ENCODE data around the gene CTSS. TPM values are rescaled to one million over a fixed set of nuclear protein-coding genes. Genes with fewer than 3 reads are reported as not detected.
"Not testable (repeated sequence)": the region's sequence is repeated elsewhere in the genome, so short reads cannot be mapped to it uniquely, and the experiment has no call there.

The CTSS gene
- polyA plus RNA-seq, 1 donor from 2014 or later = 3.2 TPM

DNA sequence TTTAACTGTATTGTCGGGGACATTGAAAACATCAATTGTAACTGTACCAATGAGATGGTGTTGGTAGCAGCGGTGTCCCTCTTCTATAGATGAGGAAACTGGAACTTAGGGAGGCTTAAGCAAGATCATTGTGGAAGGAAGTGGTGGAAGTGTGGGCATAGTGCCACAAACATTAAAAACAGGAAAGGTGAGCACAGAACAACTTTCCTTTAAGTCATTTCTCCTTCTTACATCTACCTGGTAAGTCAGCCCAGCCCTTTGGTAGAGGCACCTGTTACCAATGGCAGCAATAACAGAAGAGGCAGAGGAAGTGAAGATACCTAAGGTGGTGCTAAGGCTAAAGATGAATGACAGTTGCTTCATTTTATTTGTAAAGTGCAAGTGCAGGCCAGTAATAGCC, 12.0 kb upstream of the CTSS start:
- H3K27me3 ChIP-seq (ENCODE audit: insufficient read depth, low read depth, low read length) = no peaks in the 10 kb centered on the region
- no peak overlapping the region for H3K27ac ChIP-seq (ENCODE audit: low read length)
- no peak overlapping the region for H3K4me3 ChIP-seq (ENCODE audit: low read length)
- no peak overlapping the region for H2AFZ ChIP-seq (ENCODE audit: low read depth, low read length)
- no peaks in the 10 kb centered on the region for H4K20me1 ChIP-seq (ENCODE audit: insufficient read depth)
- no peaks in the 10 kb centered on the region for H3K9me2 ChIP-seq (ENCODE audit: insufficient read depth, low read length)
- no peaks in the 10 kb centered on the region for H3K79me2 ChIP-seq (replicated peaks; ENCODE audit: insufficient read depth, low read length)
- no peaks in the 10 kb centered on the region for H3F3A ChIP-seq (ENCODE audit: insufficient read depth, low read length, poor library complexity, severe bottlenecking)
- no peaks in the 10 kb centered on the region for H3K9me3 ChIP-seq (ENCODE audit: low read length)
- H3K9ac ChIP-seq (ENCODE audit: low read length) = no peak overlapping the region
- H3K4me2 ChIP-seq (ENCODE audit: low read length) = no peak overlapping the region
- H3K36me3 ChIP-seq (ENCODE audit: insufficient read depth, low read length) = no peaks in the 10 kb centered on the region
- TF ChIP-seq TAF1 (IDR thresholded peaks at IDR 0.05; ENCODE audit: low read depth) = no peak
- no peak for TF ChIP-seq SMC3 (conservative IDR thresholded peaks at IDR 0.05; ENCODE audit: poor library complexity)
- TF ChIP-seq, protein P1, sequence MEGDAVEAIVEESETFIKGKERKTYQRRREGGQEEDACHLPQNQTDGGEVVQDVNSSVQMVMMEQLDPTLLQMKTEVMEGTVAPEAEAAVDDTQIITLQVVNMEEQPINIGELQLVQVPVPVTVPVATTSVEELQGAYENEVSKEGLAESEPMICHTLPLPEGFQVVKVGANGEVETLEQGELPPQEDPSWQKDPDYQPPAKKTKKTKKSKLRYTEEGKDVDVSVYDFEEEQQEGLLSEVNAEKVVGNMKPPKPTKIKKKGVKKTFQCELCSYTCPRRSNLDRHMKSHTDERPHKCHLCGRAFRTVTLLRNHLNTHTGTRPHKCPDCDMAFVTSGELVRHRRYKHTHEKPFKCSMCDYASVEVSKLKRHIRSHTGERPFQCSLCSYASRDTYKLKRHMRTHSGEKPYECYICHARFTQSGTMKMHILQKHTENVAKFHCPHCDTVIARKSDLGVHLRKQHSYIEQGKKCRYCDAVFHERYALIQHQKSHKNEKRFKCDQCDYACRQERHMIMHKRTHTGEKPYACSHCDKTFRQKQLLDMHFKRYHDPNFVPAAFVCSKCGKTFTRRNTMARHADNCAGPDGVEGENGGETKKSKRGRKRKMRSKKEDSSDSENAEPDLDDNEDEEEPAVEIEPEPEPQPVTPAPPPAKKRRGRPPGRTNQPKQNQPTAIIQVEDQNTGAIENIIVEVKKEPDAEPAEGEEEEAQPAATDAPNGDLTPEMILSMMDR (IDR thresholded peaks at IDR 0.05; ENCODE audit: poor library complexity, severe bottlenecking) = no peak
- TF ChIP-seq EZH2 (IDR thresholded peaks at IDR 0.05; ENCODE audit: borderline replicate concordance, insufficient read depth, low read length, poor library complexity, severe bottlenecking) = no peak
- TF ChIP-seq, protein P2, sequence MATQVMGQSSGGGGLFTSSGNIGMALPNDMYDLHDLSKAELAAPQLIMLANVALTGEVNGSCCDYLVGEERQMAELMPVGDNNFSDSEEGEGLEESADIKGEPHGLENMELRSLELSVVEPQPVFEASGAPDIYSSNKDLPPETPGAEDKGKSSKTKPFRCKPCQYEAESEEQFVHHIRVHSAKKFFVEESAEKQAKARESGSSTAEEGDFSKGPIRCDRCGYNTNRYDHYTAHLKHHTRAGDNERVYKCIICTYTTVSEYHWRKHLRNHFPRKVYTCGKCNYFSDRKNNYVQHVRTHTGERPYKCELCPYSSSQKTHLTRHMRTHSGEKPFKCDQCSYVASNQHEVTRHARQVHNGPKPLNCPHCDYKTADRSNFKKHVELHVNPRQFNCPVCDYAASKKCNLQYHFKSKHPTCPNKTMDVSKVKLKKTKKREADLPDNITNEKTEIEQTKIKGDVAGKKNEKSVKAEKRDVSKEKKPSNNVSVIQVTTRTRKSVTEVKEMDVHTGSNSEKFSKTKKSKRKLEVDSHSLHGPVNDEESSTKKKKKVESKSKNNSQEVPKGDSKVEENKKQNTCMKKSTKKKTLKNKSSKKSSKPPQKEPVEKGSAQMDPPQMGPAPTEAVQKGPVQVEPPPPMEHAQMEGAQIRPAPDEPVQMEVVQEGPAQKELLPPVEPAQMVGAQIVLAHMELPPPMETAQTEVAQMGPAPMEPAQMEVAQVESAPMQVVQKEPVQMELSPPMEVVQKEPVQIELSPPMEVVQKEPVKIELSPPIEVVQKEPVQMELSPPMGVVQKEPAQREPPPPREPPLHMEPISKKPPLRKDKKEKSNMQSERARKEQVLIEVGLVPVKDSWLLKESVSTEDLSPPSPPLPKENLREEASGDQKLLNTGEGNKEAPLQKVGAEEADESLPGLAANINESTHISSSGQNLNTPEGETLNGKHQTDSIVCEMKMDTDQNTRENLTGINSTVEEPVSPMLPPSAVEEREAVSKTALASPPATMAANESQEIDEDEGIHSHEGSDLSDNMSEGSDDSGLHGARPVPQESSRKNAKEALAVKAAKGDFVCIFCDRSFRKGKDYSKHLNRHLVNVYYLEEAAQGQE (IDR thresholded peaks at IDR 0.05; ENCODE audit: borderline replicate concordance) = no peak
- TF ChIP-seq POLR2AphosphoS5 (IDR thresholded peaks at IDR 0.05) = no peak
- no peak for TF ChIP-seq MXI1 (conservative IDR thresholded peaks at IDR 0.05; ENCODE audit: poor library complexity, severe bottlenecking)
- no peak for TF ChIP-seq EP300 (conservative IDR thresholded peaks at IDR 0.05; ENCODE audit: poor library complexity, severe bottlenecking)
- no peak for TF ChIP-seq RAD21 (conservative IDR thresholded peaks at IDR 0.05)

DNA sequence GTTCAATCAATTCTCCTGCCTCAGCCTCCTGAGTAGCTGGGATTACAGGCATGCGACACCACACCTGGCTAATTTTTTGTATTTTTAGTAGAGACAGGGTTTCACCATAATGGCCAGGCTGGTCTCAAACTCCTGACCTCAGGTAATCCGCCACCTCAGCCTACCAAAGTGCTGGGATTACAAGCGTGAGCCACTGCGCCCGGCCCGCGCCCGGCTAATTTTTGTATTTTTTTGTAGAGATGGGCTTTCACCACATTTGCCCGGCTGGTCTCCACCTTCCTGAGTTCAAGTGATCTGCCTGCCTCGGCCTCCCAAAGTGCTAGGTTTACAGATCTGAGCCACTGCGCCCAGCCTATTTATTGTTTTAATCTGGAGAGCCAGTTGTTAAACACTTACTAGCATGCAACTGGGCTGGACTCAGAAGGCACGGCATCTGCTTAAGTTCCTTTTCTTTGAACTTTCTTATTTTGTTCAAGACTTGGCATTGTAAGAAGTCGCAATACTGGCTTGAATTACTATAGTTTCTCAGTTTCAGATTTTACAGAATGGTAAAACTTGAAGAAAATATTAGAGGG, 10.4 kb upstream of the CTSS start:
- not testable (repeated sequence) for H3K36me3 ChIP-seq (ENCODE audit: insufficient read depth, low read length); H2AFZ ChIP-seq (ENCODE audit: low read depth, low read length); H3K79me2 ChIP-seq (replicated peaks; ENCODE audit: insufficient read depth, low read length); H3F3A ChIP-seq (ENCODE audit: insufficient read depth, low read length, poor library complexity, severe bottlenecking); H4K20me1 ChIP-seq (ENCODE audit: insufficient read depth); H3K9me2 ChIP-seq (ENCODE audit: insufficient read depth, low read length); H3K4me2 ChIP-seq (ENCODE audit: low read length); H3K4me3 ChIP-seq (ENCODE audit: low read length); H3K9ac ChIP-seq (ENCODE audit: low read length); H3K27ac ChIP-seq (ENCODE audit: low read length); H3K9me3 ChIP-seq (ENCODE audit: low read length); H3K27me3 ChIP-seq (ENCODE audit: insufficient read depth, low read depth, low read length)

DNA sequence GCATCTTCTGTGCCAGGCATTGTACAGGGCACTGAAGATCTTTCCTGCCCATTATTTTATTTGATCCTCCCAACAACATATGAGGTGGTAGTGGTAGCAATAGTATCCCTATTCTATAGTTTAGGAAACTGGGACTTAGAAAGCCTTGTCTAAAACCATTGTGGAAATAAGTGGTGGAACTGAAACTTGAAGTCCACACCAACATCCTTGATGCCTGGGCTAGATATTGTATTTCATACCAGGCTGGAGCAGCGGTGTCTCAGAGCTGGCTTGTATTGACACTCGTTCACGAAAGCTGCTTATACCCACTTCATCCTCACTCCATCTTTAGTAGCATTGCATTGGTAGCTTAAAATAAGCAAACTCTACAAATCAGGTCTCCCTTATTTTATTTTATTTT, 9.7 kb upstream of the CTSS start:
- Histone ChIP-seq H3F3A (ENCODE audit: insufficient read depth, low read length, poor library complexity, severe bottlenecking) (no peaks in the 10 kb centered on the region), H3K9ac (ENCODE audit: low read length) (no peak overlapping the region), H3K27ac (ENCODE audit: low read length) (no peak overlapping the region), H3K27me3 (ENCODE audit: insufficient read depth, low read depth, low read length) (no peaks in the 10 kb centered on the region), H3K36me3 (ENCODE audit: insufficient read depth, low read length) (no peaks in the 10 kb centered on the region), H3K9me3 (ENCODE audit: low read length) (no peaks in the 10 kb centered on the region), H3K4me3 (ENCODE audit: low read length) (no peak overlapping the region), H2AFZ (ENCODE audit: low read depth, low read length) (no peak overlapping the region), H3K9me2 (ENCODE audit: insufficient read depth, low read length) (no peaks in the 10 kb centered on the region), H3K4me2 (ENCODE audit: low read length) (no peak overlapping the region), H4K20me1 (ENCODE audit: insufficient read depth) (no peaks in the 10 kb centered on the region), H3K79me2 (replicated peaks; ENCODE audit: insufficient read depth, low read length) (no peaks in the 10 kb centered on the region)
- TF ChIP-seq, protein P2 (IDR thresholded peaks at IDR 0.05; ENCODE audit: borderline replicate concordance) = no peak
- TF ChIP-seq, protein P1 (IDR thresholded peaks at IDR 0.05; ENCODE audit: poor library complexity, severe bottlenecking) = no peak
- TF ChIP-seq EZH2 (IDR thresholded peaks at IDR 0.05; ENCODE audit: borderline replicate concordance, insufficient read depth, low read length, poor library complexity, severe bottlenecking) = no peak
- TF ChIP-seq MXI1 (conservative IDR thresholded peaks at IDR 0.05; ENCODE audit: poor library complexity, severe bottlenecking) = no peak
- no peak for TF ChIP-seq RAD21 (conservative IDR thresholded peaks at IDR 0.05)
- no peak for TF ChIP-seq POLR2AphosphoS5 (IDR thresholded peaks at IDR 0.05)
- TF ChIP-seq EP300 (conservative IDR thresholded peaks at IDR 0.05; ENCODE audit: poor library complexity, severe bottlenecking) = no peak
- no peak for TF ChIP-seq TAF1 (IDR thresholded peaks at IDR 0.05; ENCODE audit: low read depth)
- no peak for TF ChIP-seq SMC3 (conservative IDR thresholded peaks at IDR 0.05; ENCODE audit: poor library complexity)

Data from neural cell (in vitro differentiated cells).